SIG-M5 treated with dmso at 0.1 percent for 504 hours (cell line): ENCODE results near the gene LMOD3.

Source experiments
- DNase-seq: peaks from one replicate; lab custom pipeline; 2025; ENCODE audit not compliant: unreplicated experiment; lab: John Stamatoyannopoulos, UW

The LMOD3 gene

GRCh38 chr3:69122403-69122802, at the start of gene LMOD3:
Gene LMOD3, minus strand, starts transcription at chr3:69122595. Its CDS starts 209 bp downstream, at chr3:69122386.
- DNase-seq = no peak

GRCh38 chr3:69172058-69172457, 49.7 kb upstream of the LMOD3 start:
- no peak for DNase-seq

DNA sequence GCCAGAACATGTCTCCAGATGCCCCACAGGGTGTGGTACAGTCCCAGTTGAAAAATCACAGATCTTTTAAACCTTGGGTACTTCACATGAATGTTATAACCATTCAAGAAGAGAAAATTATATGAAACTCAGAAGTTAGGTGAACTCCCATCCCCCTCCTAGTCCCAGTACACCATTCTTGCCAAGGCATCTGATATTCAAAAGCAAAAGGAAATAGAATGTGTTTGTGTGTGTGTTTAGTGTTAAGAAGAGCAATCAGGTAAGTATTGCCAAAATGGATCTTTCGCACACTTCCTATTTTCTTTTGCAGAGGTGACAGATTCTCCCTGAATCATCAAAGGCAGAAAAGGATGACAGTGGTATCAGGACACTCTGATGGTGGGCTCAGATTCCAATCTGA, 44.1 kb upstream of the LMOD3 start:
- DNase-seq = no peak

- DNase-seq = no peak
These were observed 43.3 kb upstream of the LMOD3 start for GRCh38 chr3:69165744-69166143.

DNA sequence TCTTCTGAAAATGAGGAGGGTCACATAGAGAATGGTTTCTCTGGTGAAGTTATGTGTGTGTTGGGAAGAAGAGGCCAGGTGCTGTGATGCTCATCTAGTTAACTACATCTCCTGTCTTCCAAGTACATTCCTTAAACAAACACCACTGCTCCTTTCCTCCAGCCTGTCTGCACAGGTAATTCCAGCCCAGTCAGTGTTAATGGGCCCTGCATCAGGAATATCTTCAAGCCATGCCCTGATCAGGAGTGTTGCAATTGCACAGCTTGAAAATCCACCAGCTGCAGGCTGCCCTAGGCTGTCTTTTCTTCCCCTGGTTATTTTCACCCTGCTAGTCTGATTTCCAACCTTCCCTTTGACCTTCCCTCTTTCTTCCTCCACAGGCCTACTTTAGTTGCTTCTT, 41.9 kb upstream of the LMOD3 start:
- DNase-seq = no peak

DNA sequence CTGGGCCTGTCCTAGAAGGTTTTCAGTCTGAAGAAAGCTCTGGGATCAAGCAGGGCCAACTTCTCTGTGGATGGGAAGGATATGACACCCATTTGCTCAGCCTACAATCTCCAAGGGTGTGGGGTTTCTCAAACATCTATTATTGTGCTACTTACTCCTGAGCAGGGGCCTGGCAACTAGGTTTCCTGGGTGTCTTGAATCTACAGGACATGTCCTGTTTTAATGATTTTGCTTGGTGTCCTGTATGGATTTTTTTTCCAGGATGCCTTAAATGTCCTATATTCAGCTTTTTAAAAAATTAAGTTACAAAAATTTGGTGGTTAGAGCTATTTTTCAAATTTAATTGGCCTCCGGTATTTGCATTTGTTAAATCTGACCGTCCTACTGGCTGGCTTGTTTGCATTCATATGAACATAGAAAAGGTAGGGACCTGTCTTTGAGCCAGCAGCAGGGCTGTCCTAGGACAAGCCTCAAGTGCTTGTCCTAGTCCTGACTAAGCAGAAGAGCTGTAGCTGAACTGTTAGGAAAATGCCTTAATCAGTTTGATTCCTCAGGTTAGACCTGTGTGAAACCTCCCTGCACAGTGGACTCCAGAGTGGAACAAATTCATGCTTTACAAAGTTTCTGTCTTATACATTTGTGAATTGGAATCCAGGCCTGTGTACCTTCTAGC, 40.0 kb upstream of the LMOD3 start:
- no peak for DNase-seq

DNA sequence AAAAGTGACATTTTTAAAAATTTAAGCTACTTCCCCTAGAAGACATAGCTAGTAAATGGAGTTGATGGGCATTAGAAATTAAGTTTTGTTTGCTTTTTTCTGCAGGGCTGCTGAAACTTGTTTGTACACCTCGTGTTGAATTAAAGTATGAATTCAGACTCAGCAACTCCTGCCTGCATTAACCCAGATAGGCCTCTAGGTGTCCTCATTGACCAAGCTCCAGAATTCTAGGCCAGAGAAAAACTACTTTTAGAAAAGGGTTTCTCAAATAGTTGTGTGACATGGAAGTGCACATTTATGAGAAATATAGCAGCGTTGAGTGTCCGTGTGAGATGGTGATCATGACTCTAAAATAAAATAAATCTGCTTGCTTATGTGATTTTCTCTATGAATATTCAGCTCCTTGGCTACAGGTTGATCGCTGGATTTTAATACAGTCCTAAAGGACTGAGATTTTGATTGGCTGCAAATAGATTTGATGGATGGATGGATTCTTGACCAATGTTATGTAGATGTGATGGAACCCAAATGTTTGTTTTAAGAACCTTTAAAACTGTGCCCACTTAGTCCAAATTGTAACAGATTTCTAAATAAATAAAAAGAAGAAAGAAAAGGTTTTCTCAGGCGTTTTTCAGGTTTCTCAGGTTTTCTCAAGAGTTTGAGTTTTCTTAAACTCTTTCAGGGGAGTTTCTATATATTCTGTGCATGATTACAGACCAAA, 39.4 kb upstream of the LMOD3 start:
- peak; percentile 78 for DNase-seq

- DNase-seq = no peak
These were observed 38.1 kb upstream of the LMOD3 start for GRCh38 chr3:69160525-69160924.

DNA sequence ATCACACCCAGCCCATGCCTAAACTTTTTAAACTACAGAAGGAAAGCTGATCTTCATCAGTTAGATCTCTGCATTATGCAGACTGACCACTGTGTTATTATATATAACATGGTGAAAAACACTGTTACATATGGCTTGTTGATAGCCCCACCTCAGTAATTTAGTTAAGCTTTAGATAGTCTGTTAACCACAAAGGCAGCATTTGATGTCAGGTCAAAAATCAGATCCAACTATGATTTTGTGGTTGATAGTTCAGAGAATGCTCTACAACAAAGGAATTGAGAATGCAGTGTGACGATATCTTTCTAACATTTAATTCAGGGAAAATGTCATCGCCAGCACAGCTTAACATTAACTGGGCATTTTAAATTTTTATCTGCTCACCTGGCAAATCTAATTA, 37.7 kb upstream of the LMOD3 start:
- no peak for DNase-seq

- DNase-seq = no peak
These were observed 27.2 kb upstream of the LMOD3 start for GRCh38 chr3:69149586-69149985.

DNA sequence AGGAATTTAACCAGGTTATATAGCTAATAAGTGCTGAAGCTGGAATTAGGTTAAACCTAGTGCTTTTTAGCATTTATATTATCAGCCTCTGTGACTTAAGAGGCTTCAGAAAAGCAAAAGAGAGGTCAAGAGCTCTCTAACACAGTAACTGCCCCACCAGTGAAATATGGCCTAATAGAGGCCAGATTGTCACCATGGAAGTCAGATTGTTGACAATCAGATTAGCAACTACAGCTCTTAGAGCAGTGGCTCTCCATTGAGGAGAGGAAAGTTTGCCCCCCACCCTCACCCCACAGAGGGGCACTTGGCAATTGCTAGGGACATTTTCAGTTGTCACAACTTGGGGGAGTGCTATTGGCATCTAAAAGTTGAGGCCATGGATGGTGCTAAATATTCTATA, 23.3 kb upstream of the LMOD3 start:
- DNase-seq = no peak

- no peak for DNase-seq
These were observed 22.3 kb upstream of the LMOD3 start for GRCh38 chr3:69144631-69145245.

- no peak for DNase-seq
These were observed 21.2 kb upstream of the LMOD3 start for GRCh38 chr3:69143612-69144011.

- no peak for DNase-seq
These were observed 20.5 kb upstream of the LMOD3 start for GRCh38 chr3:69142797-69143454.

DNA sequence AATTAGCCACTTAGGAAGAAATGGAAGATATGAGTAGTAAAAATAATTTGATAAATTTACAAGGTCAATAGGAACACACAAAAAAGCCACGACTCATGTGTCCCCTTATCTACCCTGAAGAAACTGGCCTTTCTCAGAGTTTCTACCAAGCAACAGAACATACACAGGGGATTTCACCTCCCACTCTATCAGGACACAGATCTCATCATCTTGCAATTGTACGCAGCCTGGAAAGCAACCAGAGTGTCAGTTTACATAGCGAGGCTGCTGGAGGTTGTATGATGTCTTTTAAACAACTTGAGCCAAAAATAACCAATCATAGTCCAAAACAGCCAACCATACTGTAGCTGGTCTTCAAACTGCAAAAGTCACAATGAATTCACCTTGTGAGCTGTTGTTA, 19.7 kb upstream of the LMOD3 start:
- DNase-seq = no peak

DNA sequence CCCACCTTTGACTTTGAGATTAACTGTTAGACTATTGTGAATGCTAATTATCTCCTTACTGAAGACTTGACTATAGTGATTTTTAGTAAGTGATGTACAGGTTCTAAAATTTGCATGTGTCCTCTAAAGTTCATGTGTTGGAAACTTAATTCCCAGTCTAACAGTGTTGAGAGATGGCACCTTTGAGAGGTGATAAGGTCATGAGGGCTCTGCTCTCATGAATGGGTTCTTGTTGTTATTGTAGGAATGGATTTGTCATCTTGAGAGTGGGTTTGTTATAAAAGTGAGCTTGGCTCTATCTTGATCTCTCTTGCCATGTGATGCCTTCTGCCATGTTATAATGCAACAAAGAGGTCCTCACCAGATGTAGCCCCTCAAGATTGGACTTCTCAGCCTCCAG, 18.9 kb upstream of the LMOD3 start:
- DNase-seq = no peak

GRCh38 chr3:69137412-69137811, 15.0 kb upstream of the LMOD3 start:
- no peak for DNase-seq

- DNase-seq = no peak
These were observed 14.6 kb upstream of the LMOD3 start for GRCh38 chr3:69137005-69137404.

GRCh38 chr3:69130689-69131088, 8.3 kb upstream of the LMOD3 start:
- no peak for DNase-seq

DNA sequence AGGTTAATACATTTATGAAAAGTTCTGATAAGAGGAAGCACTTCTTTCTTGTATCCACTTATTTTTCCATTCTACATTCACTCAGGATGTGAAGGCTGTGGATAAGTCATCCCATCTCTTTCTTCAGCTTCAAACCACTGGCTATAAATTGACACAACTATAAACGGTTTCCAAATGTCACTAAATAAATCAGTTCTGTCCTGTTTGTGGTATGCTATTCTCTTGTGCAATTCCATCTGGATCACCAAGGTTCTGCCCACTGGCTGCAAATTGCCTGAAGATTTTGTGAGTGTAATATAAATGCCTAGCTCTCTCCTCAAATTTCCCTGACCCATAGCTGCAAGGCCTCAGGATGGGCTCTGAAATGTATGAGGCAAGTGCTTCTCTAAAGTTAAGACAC, 7.1 kb upstream of the LMOD3 start:
- no peak for DNase-seq

DNA sequence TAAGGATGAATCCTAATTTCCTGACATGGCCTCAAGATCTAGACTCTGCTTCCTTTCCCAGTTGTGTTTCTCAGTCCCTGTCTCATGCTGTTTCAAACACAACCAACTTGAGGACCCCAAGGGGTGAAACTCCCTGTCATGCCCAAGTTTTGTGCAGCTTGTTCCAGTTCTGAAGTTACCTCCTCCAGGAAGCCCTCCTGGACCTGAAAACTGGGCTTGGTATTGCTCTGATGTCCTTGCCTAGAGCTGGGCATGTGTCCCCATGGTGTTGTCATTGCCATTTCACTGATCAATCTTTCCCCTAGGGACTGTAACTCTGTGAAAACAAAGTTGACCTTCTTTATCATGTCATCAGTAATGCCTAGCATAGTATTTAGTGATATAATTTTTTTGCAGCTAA, 6.1 kb upstream of the LMOD3 start:
- DNase-seq = no peak

DNA sequence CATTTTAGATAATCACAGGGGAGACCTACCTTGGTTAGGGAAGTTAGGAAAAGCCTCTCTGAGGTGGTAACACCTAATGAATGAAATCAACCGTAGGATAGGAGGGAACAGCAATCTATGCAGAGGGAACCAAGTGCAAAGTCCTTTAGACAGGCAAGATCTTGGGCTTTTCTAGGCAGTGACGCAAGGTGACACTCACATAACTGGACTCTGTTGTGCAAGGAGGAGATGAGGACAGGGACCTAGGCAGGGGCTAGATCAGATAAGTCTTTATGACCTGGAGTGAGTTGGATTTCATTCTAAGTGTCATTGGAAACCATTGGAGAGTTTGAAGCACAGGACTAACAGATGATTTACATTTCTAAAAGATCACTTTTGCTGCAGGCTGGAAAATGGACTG, 4.6 kb upstream of the LMOD3 start:
- DNase-seq = no peak
